ENCODE data around the gene ELAVL4.

The ELAVL4 gene

GRCh38 chr1:50108497-50109059, at the start of gene ELAVL4:
Gene ELAVL4 (plus strand): TSS chr1:50108920. CDS start chr1:50109190, 270 bp downstream.
- in situ Hi-C loops (cut with MboI; ENCODE audit: low sequenced_read_pairs, unreplicated experiment) = no loop called here
- no peak for DNase-seq (ENCODE audit: low spot score)
- TF ChIP-seq, protein P1, sequence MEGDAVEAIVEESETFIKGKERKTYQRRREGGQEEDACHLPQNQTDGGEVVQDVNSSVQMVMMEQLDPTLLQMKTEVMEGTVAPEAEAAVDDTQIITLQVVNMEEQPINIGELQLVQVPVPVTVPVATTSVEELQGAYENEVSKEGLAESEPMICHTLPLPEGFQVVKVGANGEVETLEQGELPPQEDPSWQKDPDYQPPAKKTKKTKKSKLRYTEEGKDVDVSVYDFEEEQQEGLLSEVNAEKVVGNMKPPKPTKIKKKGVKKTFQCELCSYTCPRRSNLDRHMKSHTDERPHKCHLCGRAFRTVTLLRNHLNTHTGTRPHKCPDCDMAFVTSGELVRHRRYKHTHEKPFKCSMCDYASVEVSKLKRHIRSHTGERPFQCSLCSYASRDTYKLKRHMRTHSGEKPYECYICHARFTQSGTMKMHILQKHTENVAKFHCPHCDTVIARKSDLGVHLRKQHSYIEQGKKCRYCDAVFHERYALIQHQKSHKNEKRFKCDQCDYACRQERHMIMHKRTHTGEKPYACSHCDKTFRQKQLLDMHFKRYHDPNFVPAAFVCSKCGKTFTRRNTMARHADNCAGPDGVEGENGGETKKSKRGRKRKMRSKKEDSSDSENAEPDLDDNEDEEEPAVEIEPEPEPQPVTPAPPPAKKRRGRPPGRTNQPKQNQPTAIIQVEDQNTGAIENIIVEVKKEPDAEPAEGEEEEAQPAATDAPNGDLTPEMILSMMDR (IDR thresholded peaks at IDR 0.05; ENCODE audit: borderline replicate concordance, control extremely low read depth, extremely low read depth, insufficient read depth, missing control alignments) = no peak

DNA sequence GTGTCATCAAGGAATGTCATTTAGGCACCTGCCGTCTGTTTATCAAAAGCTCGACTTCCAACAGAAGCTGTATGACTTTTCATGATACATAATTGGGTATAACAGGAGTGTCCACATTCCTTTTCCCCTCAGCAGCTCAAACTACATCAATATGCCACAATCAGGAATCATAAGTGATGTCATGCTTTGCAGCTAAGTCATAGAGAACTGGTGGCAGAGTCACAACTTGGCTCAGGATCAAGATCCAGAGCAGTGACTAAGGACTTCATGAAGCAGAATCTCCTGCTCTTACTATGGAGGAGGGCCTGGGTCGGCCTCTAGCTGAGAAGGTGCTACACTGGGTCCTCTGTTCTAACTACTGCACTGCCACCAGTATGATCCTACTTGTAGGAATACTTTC, 48.4 kb upstream of the ELAVL4 start:
- in situ Hi-C loops (cut with MboI; ENCODE audit: low sequenced_read_pairs, unreplicated experiment) = no loop called here
- no peak for DNase-seq (ENCODE audit: low spot score)
- TF ChIP-seq, protein P1 (IDR thresholded peaks at IDR 0.05; ENCODE audit: borderline replicate concordance, control extremely low read depth, extremely low read depth, insufficient read depth, missing control alignments) = no peak

- TF ChIP-seq, protein P1 (IDR thresholded peaks at IDR 0.05; ENCODE audit: borderline replicate concordance, control extremely low read depth, extremely low read depth, insufficient read depth, missing control alignments) = no peak
- in situ Hi-C loops (cut with MboI; ENCODE audit: low sequenced_read_pairs, unreplicated experiment) = no loop called here
- no peak for DNase-seq (ENCODE audit: low spot score)
Measured at GRCh38 chr1:50066806-50067205, 41.9 kb upstream of the ELAVL4 start.

- TF ChIP-seq, protein P1 (IDR thresholded peaks at IDR 0.05; ENCODE audit: borderline replicate concordance, control extremely low read depth, extremely low read depth, insufficient read depth, missing control alignments) = no peak
- no peak for DNase-seq (ENCODE audit: low spot score)
- in situ Hi-C loops (cut with MboI; ENCODE audit: low sequenced_read_pairs, unreplicated experiment) = no loop called here
Measured at GRCh38 chr1:50074931-50075330, 33.8 kb upstream of the ELAVL4 start.

DNA sequence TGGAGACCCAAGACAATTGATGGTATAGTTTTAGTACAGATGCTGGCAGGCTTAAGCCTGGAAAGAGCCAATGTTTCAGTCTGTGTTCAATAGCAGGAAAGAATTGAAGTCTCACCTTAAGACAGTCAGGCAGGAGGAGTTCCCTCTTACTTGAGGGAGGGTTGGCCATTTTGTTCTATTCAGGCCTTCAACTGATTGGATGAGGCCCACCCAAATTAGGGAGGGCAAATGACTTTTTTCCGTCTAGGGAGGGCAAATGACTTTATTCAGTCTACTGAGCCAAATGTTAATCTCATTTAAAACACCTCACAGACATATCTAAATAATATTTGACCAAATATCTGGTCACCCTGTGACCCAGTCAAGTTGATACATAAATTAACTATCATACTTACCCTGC, 31.4 kb upstream of the ELAVL4 start:
- TF ChIP-seq, protein P1 (IDR thresholded peaks at IDR 0.05; ENCODE audit: borderline replicate concordance, control extremely low read depth, extremely low read depth, insufficient read depth, missing control alignments) = no peak
- in situ Hi-C loops (cut with MboI; ENCODE audit: low sequenced_read_pairs, unreplicated experiment) = no loop called here
- DNase-seq (ENCODE audit: low spot score) = no peak

GRCh38 chr1:50080904-50081586, 27.7 kb upstream of the ELAVL4 start:
- TF ChIP-seq, protein P1 (IDR thresholded peaks at IDR 0.05; ENCODE audit: borderline replicate concordance, control extremely low read depth, extremely low read depth, insufficient read depth, missing control alignments) = no peak
- no peak for DNase-seq (ENCODE audit: low spot score)
- in situ Hi-C loops (cut with MboI; ENCODE audit: low sequenced_read_pairs, unreplicated experiment) = no loop called here

All from GM13976 (cell line).